Astrocyte of the spinal cord (primary cell): ENCODE data around the gene TGFBRAP1.

ENCODE experiments used
- DNase-seq: peaks from one replicate; pipeline ENCODE4 v3.0.0; 2011; ENCODE audit warnings: low read depth, low spot score
- H3K4me3 ChIP-seq: 2 replicates; pipeline ENCODE4 v1.5.1; 2011; ENCODE audit warnings: low read depth, mild to moderate bottlenecking, low read length, moderate library complexity
- CTCF ChIP-seq: IDR thresholded peaks from 2 replicates; pipeline ENCODE4 v1.5.1; 2012; ENCODE audit warnings: low read depth, mild to moderate bottlenecking, low read length, inconsistent platforms
- in situ Hi-C: cut with HindIII; loops from 2 replicates; pipeline ENCODE4 v1.10.0; 2017; ENCODE audit warnings: low sequenced_read_pairs

The TGFBRAP1 gene

GRCh38 chr2:105375001-105375561 is 45.5 kb upstream of the TGFBRAP1 start:
- no peak for TF ChIP-seq CTCF
- H3K4me3 ChIP-seq: no peak overlapping the region
- peak; percentile 82 for DNase-seq
- in situ Hi-C loops: no loop called here

DNA sequence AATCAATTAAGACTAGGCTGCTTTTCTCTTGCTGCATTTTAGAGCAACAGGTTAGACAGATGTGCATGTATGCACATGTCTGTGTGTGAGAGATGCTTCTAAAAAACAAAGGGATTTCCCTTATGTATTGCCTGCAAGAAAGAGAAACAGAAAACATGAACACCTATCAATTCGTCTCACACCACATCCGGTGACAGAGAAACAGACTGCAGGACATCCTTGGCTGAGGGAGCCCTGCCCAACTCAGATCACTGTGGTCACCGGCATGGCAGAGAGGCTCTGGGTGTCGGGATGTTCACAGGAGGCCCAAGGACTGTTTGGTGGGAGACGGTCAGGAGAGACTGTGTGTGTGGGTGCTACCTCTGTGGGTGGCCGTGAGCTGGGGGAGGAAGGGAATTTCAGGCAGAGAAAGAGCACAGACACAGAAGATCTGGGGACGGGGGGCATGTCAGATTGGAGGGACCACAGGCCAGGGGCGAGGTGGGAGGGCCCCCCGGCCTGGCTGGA is 44.4 kb upstream of the TGFBRAP1 start:
- H3K4me3 ChIP-seq: no peak overlapping the region
- DNase-seq: no peak
- in situ Hi-C loops: no loop called here
- no peak for TF ChIP-seq CTCF

DNA sequence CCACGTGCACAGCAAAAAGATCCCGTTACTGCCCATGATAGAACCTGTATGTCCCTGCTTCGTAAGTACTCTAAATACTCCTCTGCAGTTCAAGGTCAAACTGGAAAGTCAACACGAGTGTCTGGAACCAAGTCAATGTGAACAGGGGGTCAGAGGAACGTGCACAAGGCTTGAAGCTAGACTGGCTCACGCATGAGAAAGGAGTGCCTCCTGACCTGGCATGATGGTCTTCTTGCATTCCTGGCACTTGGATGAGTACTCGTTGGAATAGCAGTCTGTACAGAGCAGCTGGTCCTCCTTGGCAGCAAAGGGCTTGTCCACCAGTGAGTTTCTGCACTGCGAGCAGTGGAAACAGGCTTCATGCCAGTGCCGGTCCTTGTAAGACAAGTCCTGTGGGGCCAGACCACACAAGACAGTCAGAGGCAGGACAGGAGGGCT is 43.8 kb upstream of the TGFBRAP1 start:
- DNase-seq: no peak
- no peak for TF ChIP-seq CTCF
- in situ Hi-C loops: no loop called here
- no peak overlapping the region for H3K4me3 ChIP-seq

- in situ Hi-C loops: no loop called here
- no peak for DNase-seq
- H3K4me3 ChIP-seq: no peak overlapping the region
- TF ChIP-seq CTCF: no peak
Observed at GRCh38 chr2:105371810-105372209, 42.3 kb upstream of the TGFBRAP1 start.

DNA sequence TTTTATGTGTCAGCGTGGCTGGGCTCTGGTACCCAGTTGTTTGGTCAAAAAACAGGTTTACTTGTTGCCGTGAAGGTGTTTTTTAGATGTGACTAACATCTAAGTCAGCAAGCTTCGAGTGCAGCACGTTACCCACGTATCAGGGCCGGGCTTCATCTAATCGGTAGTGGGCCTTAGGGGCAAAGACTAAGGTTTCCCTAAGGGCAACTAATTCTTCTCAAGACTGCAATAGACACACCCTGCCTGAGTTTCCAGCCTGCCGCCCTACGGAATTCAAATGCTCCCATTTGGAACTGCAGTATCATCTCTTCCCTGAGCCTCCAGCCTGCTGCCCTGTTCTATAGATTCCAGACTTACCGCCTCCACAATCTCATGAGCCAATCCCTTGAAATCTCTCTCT is 41.6 kb upstream of the TGFBRAP1 start:
- DNase-seq: no peak
- TF ChIP-seq CTCF: no peak
- in situ Hi-C loops: no loop called here
- H3K4me3 ChIP-seq: no peak overlapping the region

- DNase-seq: peak; percentile 81
- no peak overlapping the region for H3K4me3 ChIP-seq
- in situ Hi-C loops: no loop called here
- TF ChIP-seq CTCF: peak; percentile 79
Observed at GRCh38 chr2:105369777-105370690, 40.5 kb upstream of the TGFBRAP1 start.
